Neural cell (in vitro differentiated cells): ENCODE results near the gene TTLL12. TPM values are rescaled to one million over a fixed set of nuclear protein-coding genes. Genes with fewer than 3 reads are reported as not detected.

ENCODE experiments used
- H2AFZ ChIP-seq: fragments of 200-600, 300-800 bp; sonication (generic), shearing (Covaris generic); 2 replicates; pipeline ENCODE4 v1.6.0; 2014; ENCODE audit warnings: low read depth, mild to moderate bottlenecking, antibody characterized with exemption, low read length, moderate library complexity
- H3F3A ChIP-seq: fragments of 200-600 bp; shearing (Covaris generic); 2 replicates; pipeline ENCODE4 v1.6.1; 2016; ENCODE audit warnings: mild to moderate bottlenecking, moderate library complexity, mixed read lengths, antibody characterized with exemption, low read length; ENCODE audit not compliant: insufficient read depth, poor library complexity, severe bottlenecking
- H3K27ac ChIP-seq: fragments of 200-600, 300-800 bp; sonication (generic), shearing (Covaris generic); 2 replicates; pipeline ENCODE4 v1.5.1; 2014; ENCODE audit warnings: mild to moderate bottlenecking, low read length, moderate library complexity
- H3K27me3 ChIP-seq: fragments of 300-800, 200-600 bp; sonication (generic), shearing (Covaris generic); 2 replicates; pipeline ENCODE4 v1.6.0; 2014; ENCODE audit warnings: mild to moderate bottlenecking, low read depth, low read length, moderate library complexity; ENCODE audit not compliant: insufficient read depth
- H3K36me3 ChIP-seq: fragments of 300-800, 200-600 bp; sonication (generic), shearing (Covaris generic); 2 replicates; pipeline ENCODE4 v1.5.1; 2014; ENCODE audit warnings: mild to moderate bottlenecking, antibody characterized with exemption, low read length, moderate library complexity; ENCODE audit not compliant: insufficient read depth
- H3K4me2 ChIP-seq: fragments of 300-800, 200-600 bp; sonication (generic), shearing (Covaris generic); 2 replicates; pipeline ENCODE4 v1.6.0; 2014; ENCODE audit warnings: mild to moderate bottlenecking, low read length
- H3K4me3 ChIP-seq: fragments of 300-800, 200-600 bp; sonication (generic), shearing (Covaris generic); 2 replicates; pipeline ENCODE4 v1.5.1; 2014; ENCODE audit warnings: mild to moderate bottlenecking, low read length, moderate library complexity
- H3K79me2 ChIP-seq: fragments of 200-600 bp; shearing (Covaris generic); replicated peaks from 2 replicates; pipeline ENCODE4 v1.6.0; 2014; ENCODE audit warnings: mild to moderate bottlenecking, low read length, moderate library complexity; ENCODE audit not compliant: insufficient read depth
- H3K9ac ChIP-seq: fragments of 300-800, 200-600 bp; sonication (generic), shearing (Covaris generic); 2 replicates; pipeline ENCODE4 v1.6.1; 2016; ENCODE audit warnings: mild to moderate bottlenecking, low read length, mixed read lengths
- H3K9me2 ChIP-seq: fragments of 200-600 bp; shearing (Covaris generic); 2 replicates; pipeline ENCODE4 v1.6.1; 2016; ENCODE audit warnings: mild to moderate bottlenecking, low read length, mixed read lengths; ENCODE audit not compliant: insufficient read depth
- H3K9me3 ChIP-seq: fragments of 200-600, 300-800 bp; sonication (generic), shearing (Covaris generic); 2 replicates; pipeline ENCODE4 v1.6.1; 2016; ENCODE audit warnings: mild to moderate bottlenecking, mixed run types, low read length, moderate library complexity, mixed read lengths
- H4K20me1 ChIP-seq: fragments of 200-600 bp; shearing (Covaris generic); 2 replicates; pipeline ENCODE4 v1.6.1; 2016; ENCODE audit warnings: mild to moderate bottlenecking, mixed run types; ENCODE audit not compliant: insufficient read depth
- CTCF ChIP-seq: fragments of 450-650 bp; IDR thresholded peaks from 2 replicates; pipeline ENCODE4 v1.5.1; 2014; ENCODE audit warnings: antibody characterized with exemption, mild to moderate bottlenecking, moderate library complexity; ENCODE audit not compliant: poor library complexity, severe bottlenecking
- EP300 ChIP-seq: fragments of 450-650 bp; conservative IDR thresholded peaks from 2 replicates; pipeline ENCODE4 v1.6.1; 2014; ENCODE audit warnings: antibody characterized with exemption, mild to moderate bottlenecking, moderate library complexity; ENCODE audit not compliant: poor library complexity, severe bottlenecking
- EZH2 ChIP-seq: fragments of 200-600, 300-800 bp; shearing (Covaris generic), sonication (generic); IDR thresholded peaks from 2 replicates; pipeline ENCODE4 v1.6.1; 2014; ENCODE audit warnings: antibody characterized with exemption, low read length, borderline replicate concordance, mild to moderate bottlenecking; ENCODE audit not compliant: insufficient read depth, poor library complexity, severe bottlenecking
- MXI1 ChIP-seq: fragments of 450-650 bp; conservative IDR thresholded peaks from 2 replicates; pipeline ENCODE4 v1.6.1; 2014; ENCODE audit warnings: antibody characterized with exemption, mild to moderate bottlenecking; ENCODE audit not compliant: poor library complexity, severe bottlenecking
- POLR2AphosphoS5 ChIP-seq: IDR thresholded peaks from 2 replicates; pipeline ENCODE4 v1.6.1; 2012
- RAD21 ChIP-seq: fragments of 450-650 bp; conservative IDR thresholded peaks from 2 replicates; pipeline ENCODE4 v1.6.1; 2014; ENCODE audit warnings: antibody characterized with exemption, mild to moderate bottlenecking, moderate library complexity
- REST ChIP-seq: IDR thresholded peaks from 2 replicates; pipeline ENCODE4 v1.6.1; 2012; ENCODE audit warnings: borderline replicate concordance
- SMC3 ChIP-seq: fragments of 450-650 bp; conservative IDR thresholded peaks from 2 replicates; pipeline ENCODE4 v1.6.1; 2014; ENCODE audit warnings: antibody characterized with exemption, mild to moderate bottlenecking, moderate library complexity; ENCODE audit not compliant: poor library complexity
- TAF1 ChIP-seq: IDR thresholded peaks from 2 replicates; pipeline ENCODE4 v1.6.1; 2012; ENCODE audit warnings: low read depth
- polyA plus RNA-seq: library from polyadenylated mRNA; depleted of rRNA; stranded (reverse); fragments of >200 nt; gene quantifications from 2 replicates; pipeline ENCODE4 v1.2.3, GENCODE V29; 2014

Gene TTLL12
- polyA plus RNA-seq, 1 donor from 2014 or later, result 22.2 TPM

GRCh38 chr22:43206509-43207161 lies 19.7 kb upstream of the TTLL12 start:
- Histone ChIP-seq H3K9ac (no peak overlapping the region), H3K4me2 (no peak overlapping the region), H4K20me1 (no peaks in the 10 kb centered on the region), H3F3A (no peaks in the 10 kb centered on the region), H3K36me3 (no peaks in the 10 kb centered on the region), H3K79me2 (no peaks in the 10 kb centered on the region), H3K4me3 (no peak overlapping the region), H2AFZ (no peak overlapping the region), H3K9me2 (no peaks in the 10 kb centered on the region), H3K27me3 (no peaks in the 10 kb centered on the region), H3K27ac (no peak overlapping the region), H3K9me3 (no peaks in the 10 kb centered on the region)
- no peak for TF ChIP-seq EZH2
- TF ChIP-seq REST, result no peak
- no peak for TF ChIP-seq EP300
- no peak for TF ChIP-seq TAF1
- TF ChIP-seq RAD21, result no peak
- no peak for TF ChIP-seq POLR2AphosphoS5
- TF ChIP-seq CTCF, result no peak
- no peak for TF ChIP-seq SMC3
- no peak for TF ChIP-seq MXI1

GRCh38 chr22:43205748-43206508 lies 19.0 kb upstream of the TTLL12 start:
- H3K27ac ChIP-seq, result no peak overlapping the region
- TF ChIP-seq POLR2AphosphoS5 (no peak), REST (no peak), MXI1 (no peak), EP300 (no peak), SMC3 (no peak), RAD21 (no peak), EZH2 (no peak), TAF1 (no peak), CTCF (no peak)
- H3K4me2 ChIP-seq, result no peak overlapping the region
- H3K27me3 ChIP-seq, result no peaks in the 10 kb centered on the region
- no peaks in the 10 kb centered on the region for H3K9me2 ChIP-seq
- H2AFZ ChIP-seq, result no peak overlapping the region
- no peaks in the 10 kb centered on the region for H3K79me2 ChIP-seq
- H4K20me1 ChIP-seq, result no peaks in the 10 kb centered on the region
- no peak overlapping the region for H3K4me3 ChIP-seq
- H3K9ac ChIP-seq, result no peak overlapping the region
- H3K9me3 ChIP-seq, result no peaks in the 10 kb centered on the region
- H3K36me3 ChIP-seq, result no peaks in the 10 kb centered on the region
- H3F3A ChIP-seq, result no peaks in the 10 kb centered on the region
